HG03439 (cell line): ENCODE data around the gene POLN.

Experiments
- ATAC-seq: cut with Tn5 transposase; IDR thresholded peaks from one replicate; pipeline ENCODE4 v1.9.1; 2021; ENCODE audit warnings: mild to moderate bottlenecking, moderate library complexity; ENCODE audit not compliant: unreplicated experiment

Gene POLN

GRCh38 chr4:2241410-2242353, at the start of gene POLN, which contains the start of gene HAUS3:
Gene POLN (minus strand): TSS chr4:2242121. CDS start chr4:2229231, 12,890 bp downstream.
Gene HAUS3 (minus strand): TSS chr4:2242121. CDS start chr4:2240946, 1,175 bp downstream.
- ATAC-seq: peak; percentile 91

GRCh38 chr4:2290974-2291704, 49.2 kb upstream of the POLN start:
- no peak for ATAC-seq

DNA sequence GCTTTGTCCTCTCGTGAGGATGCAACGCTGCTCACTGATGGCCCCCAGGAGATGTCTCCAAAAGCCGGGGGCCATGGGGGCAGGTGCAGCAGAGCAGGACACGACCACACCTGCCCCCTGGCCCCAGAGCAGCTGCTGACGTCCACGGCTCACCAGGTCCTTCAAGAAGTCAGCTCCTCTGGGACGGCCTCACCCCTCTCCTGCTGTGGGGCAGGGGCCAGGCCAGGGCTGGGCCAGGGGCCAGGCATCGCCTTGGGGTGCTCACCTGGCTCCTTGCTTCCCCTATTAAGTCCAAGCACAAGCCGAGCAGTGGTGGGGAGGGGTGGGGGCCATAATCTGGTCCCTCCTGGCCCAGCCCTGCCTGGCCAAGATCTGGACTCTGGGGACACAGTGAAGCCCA, 48.6 kb upstream of the POLN start:
- ATAC-seq: no peak

DNA sequence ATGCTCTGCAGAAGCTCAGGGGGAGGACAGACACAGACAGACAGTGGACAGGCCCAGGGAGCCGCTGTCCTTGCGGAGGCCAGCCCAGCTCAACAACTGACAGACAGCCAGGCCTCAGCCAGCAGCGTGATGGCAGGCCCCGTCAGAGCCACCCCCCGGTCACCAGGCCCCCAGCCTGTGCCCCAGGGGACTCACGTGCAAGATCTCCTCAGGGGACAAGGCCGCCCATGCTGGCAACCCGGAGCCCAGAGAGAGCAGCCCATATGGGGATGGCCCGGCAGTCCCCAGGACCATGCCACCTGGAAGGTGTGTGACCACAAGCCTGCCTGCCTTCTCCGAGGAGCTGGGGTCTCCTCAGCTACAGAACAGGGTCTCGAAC, 48.0 kb upstream of the POLN start:
- no peak for ATAC-seq

GRCh38 chr4:2289311-2289954, 47.5 kb upstream of the POLN start:
- no peak for ATAC-seq

DNA sequence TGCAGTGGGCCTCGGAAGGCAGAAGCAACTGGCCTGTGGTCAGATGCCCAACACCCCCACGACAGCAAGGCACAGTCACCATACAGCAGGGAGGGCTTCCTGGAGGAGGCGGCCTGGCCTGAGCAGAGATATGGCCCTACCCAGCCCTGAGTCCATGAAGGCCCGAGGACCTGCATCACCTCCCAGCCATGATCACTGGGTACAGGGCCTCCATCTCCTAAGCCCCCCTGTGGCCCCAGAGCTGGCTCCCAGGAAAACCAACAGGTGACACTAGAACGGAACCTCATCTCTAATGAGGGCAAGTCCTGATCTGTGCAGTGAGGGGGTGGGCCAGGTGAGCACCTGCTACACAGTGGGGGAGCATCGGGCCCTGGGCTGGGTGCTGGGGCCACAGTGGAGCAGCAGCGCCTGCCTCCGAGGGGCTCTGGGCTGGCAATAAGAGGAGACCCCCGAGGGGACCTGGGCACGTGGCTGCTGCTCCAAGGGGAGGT, 46.2 kb upstream of the POLN start:
- ATAC-seq: no peak

GRCh38 chr4:2287594-2287915, 45.6 kb upstream of the POLN start:
- ATAC-seq: no peak

DNA sequence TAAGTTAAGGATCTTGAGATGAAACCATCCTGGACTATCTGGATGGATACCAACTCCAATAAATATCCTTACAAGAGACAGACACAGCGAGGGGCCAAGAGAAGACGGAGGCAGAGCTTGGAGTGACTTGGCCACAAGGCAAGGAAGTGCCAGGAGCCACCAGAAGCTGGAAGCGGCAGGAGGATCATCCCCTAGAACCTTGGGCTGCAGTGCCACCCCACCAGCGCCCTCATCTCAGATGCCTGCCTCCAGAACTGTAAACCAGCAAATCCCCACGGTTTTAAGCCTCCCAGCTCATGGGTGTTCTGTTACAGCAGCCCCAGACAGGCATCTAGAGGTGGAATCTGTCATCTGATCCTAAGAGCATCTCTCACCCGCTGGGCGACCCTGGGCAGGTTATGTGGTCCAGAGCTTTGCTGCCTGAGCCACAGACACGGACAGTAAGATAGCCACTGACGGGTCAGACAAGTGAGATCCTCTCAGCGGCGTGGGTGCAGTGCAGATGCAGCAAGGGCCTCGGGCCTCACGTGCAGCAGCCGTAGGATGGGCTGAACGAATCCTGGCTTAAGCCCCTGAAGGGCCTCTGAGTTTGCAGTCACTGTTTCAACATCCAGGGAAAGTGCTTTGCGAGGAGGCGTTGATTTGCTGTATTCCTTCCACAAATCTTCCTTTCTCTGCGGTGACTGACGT, 45.1 kb upstream of the POLN start:
- ATAC-seq: no peak

DNA sequence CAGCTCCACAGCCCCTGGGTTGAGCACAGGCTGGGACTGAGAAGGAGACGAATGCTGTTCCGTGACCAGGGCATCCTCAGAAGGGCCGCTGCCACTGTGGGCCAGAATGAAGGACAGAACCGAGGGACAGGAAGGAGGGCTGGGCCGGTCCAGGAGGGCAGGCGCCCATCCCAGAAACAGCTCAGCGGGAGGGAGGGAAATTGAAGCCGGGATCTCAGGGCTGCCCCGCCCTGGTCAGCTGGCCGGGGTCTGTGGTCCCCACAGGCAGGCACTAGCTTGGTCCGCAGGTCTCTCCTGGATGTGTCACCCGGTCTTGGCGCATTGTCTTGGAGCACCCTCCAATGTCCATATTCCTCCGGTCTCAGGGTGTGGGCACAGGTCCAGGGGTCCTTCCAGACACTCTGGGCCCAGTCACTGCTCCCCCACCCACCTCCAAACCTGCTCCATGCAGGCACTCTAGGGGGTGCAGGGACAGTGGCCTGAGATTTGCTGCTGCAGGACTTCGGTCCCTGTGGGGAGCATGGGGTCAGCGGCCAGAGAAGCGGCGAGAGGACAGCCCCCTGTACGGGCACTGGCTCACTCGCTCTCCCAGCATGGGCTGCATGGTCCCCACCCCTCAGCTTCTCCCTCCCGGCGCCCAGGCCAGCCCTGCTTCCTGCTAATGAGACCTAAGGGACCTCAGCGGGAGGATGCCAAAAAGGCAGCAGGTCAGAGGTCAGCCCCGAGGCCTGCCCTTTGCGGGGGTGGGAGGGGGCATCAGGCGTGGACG, 43.9 kb upstream of the POLN start:
- ATAC-seq: no peak

DNA sequence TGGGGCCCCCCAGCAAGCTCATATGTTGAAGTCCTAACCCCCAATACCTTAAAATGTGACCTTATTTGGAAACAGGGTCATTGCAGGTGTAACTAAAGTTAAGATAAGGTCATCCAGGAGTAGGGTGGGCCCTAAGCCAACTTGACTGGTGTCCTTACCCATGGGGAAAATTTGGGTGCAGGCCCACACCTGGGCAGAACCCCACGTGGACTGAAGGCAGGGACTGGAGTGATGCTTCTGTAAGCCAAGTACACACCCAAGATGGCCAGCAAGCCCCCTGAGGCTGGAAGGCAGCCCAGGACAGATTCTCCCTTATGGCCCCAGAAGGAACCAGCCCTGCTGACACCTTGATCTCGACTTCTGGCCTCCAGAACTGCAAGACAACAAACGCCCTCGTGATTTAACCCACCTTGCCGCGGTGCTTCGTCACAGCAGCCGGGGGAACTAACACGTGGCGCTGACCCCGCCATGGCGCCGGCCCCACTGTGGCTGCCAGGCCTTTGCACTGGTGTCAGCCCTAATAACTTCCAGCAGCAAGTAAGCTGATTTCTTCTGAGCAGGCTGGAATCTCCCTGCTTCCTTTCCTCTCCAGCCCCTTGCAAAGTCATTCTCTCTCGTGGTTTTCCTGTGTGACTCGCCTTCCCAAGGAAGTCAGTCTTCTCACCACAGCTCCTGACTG, 43.2 kb upstream of the POLN start:
- no peak for ATAC-seq

DNA sequence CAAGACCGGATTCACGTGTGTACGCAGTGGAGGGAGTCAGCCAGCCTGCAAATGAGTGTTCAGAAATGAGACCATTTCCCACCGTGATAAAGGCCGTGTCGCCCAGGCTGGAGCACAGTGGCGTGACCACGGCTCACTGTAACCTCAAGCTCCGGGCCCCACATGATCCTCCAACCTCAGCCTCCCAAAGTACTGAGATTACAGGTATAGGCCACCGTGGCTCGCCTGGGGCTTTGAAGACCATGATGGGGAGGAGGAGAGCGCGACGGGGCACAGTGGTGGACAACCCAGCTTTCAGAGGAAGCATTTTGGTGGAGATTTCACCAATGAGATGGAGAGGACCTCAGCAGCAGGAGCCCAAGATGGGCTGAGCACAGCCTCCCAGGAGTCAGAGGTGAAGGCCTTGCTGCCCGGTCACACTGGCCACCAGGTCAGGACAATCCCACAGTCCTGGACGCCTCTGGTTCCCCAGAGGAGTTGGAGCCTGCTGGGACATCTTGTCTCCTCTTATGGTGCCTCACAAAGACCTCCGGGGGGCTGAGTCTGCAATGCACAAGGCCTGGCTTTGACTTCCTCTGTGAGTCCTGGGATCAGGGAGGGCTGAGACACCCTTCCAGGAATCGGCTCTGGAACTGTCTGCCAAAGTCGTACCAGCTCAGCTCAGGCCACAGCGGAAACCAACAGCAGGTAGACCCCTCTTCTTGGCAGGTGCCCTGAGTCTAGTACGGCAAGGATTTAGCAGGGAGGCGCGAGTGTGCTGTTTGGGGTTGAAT, 42.4 kb upstream of the POLN start:
- no peak for ATAC-seq

DNA sequence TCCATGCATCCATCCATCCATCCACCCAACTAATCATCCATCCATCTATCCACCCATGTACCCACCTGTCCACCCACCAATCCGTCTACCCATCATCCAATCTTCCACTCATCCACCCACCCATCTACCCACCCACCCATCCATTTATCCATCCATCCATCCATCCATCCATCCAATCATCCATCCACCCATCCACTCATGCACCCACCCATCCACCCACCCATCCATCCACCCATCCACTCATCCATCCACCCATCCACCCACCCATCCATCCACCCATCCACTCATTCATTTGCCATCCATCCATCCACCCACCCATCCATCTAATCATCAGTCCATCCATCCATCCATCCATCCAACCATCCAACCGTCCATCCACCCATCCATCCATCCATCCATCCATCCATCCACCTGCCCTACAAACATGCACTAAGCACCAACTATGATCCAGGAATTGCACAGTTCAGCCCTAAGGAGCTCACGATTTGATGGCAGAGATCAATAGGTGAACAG, 41.3 kb upstream of the POLN start:
- no peak for ATAC-seq

DNA sequence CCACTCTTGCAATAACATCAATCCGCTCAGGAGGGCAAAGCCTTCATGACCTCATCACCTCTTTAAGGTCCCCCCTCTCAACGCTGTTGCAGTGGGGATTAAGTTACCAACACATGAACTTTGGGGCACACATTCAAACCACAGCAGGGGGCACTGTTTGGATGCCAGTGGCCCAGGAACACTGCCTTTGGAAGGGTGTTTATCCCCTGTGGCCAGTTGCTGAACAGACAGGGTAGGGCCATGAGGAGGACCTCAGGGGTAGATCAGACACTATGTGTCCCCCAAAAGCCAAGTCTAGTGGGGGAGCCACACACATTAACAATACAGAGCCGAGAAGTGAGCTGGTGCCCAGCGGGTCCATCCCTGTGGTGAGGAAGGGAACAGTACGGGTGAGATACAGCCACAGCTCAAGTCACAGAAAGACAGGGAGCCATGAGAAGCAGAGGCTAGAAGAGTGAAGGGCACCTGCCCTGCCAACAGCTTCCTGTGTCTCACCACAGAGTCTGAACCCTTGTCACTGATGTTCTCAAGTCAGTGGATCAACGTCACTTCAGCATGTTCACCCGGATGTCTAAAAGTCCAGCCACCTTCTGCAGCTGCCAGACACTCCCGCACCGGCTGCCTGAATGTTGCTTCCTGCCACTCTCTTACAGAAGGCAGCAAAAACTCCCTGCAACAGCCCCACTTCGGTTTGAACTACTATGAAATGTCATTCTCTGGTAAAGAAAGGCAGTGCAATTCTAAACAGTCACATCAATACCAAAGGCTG, 39.8 kb upstream of the POLN start:
- no peak for ATAC-seq

GRCh38 chr4:2280531-2281300, 38.8 kb upstream of the POLN start:
- no peak for ATAC-seq

- no peak for ATAC-seq
These were observed 36.0 kb upstream of the POLN start for GRCh38 chr4:2277956-2278355.

DNA sequence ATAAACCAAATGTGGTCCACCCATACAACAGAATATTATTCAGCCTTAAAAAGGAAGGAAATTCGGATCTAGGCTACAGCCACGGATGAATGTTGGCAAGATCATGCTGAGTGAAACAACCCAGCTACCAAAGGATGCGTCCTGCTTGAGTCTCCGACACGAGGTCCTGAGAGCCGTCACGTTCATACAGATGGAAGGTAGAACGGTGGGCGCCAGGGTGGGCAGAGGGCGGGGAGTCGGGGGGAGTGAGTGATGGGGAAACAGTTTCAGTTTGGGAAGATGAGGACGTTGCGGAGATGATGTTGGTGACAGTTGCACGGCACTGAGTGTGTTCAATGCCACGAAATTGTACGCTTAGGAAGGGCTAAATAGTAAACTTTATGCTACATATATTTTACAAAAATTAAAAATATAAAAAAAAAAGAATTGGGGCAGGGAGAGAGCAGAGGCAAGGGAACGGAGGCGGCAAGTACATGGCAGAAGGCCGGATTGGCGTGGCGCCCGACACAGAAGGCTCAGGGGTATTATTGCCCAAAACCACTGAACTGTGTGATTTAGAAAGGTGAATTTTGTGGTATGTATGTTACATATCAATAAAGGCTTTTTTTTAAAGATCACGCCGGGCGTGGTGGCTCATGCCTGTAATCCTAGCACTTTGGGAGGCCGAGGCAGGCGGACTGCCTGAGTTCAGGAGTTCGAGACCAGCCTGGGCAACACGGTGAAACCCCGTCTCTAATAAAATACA, 34.8 kb upstream of the POLN start:
- no peak for ATAC-seq
